HEK293 (cell line): Measurements from ENCODE around the gene SH3D19.
A peak's percentile ranks its signal among the peaks of the same experiment; 100 is the strongest.

Experiments
- CTCF ChIA-PET: fragments of 350-600 bp; formaldehyde crosslinking; extraction: SDS; loops from one replicate; lab custom pipeline; 2021; ENCODE audit warnings: antibody characterized with exemption; lab: Yijun Ruan, JAX
- POLR2A ChIA-PET: fragments of 300-600 bp; formaldehyde crosslinking; extraction: SDS; loops from one replicate; lab custom pipeline; 2020; ENCODE audit warnings: antibody characterized with exemption, inconsistent platforms; lab: Yijun Ruan, JAX
- H3K27ac ChIP-seq: fragments of 200-500 bp; sonication (Bioruptor generic); 2 replicates; pipeline ENCODE4 v1.5.1; 2014; ENCODE audit warnings: low read depth, low read length, control low read depth, inconsistent platforms; ENCODE audit errors: extremely low read depth
- H3K36me3 ChIP-seq, 2 experiments: fragments of 200-500 bp in 1 of 2; sonication (Bioruptor generic) in 1 of 2; 1 replicate in 1 of 2; 2 replicates in 1 of 2; pipeline ENCODE4 v1.5.1; 2014 to 2017; ENCODE audit warnings: inconsistent platforms in 2 of 2, low read length in 2 of 2; ENCODE audit not compliant: control insufficient read depth in 2 of 2, insufficient read depth in 1 of 2
- H3K4me1 ChIP-seq: fragments of 200-500 bp; sonication (Bioruptor generic); 2 replicates; pipeline ENCODE4 v1.5.1; 2014; ENCODE audit warnings: mild to moderate bottlenecking, low read length, inconsistent platforms; ENCODE audit not compliant: control insufficient read depth, insufficient read depth
- H3K4me3 ChIP-seq: 2 replicates; pipeline ENCODE4 v1.5.1; 2011; ENCODE audit warnings: low read depth, mild to moderate bottlenecking, control low read depth, low read length, moderate library complexity
- H3K9me3 ChIP-seq: fragments of 200-500 bp; sonication (Bioruptor generic); 2 replicates; pipeline ENCODE4 v1.5.1; 2014; ENCODE audit warnings: low read depth, low read length, inconsistent platforms; ENCODE audit not compliant: control insufficient read depth, insufficient read depth
- ATF2 ChIP-seq: fragments of 450-650 bp; formaldehyde crosslinking; IDR thresholded peaks from 2 replicates; pipeline ENCODE4 v1.5.1; 2016; ENCODE audit warnings: missing biosample characterization, missing genetic modification characterization, low read depth
- PRDM1 ChIP-seq: fragments of 450-650 bp; formaldehyde crosslinking; IDR thresholded peaks from 2 replicates; pipeline ENCODE4; 2016; ENCODE audit warnings: missing biosample characterization, missing genetic modification characterization
- ZBTB8A ChIP-seq: fragments of 450-650 bp; formaldehyde crosslinking; IDR thresholded peaks from 2 replicates; pipeline ENCODE4 v1.5.1; 2016; ENCODE audit warnings: missing biosample characterization, missing genetic modification characterization
- ZNF146 ChIP-seq: fragments of 450-650 bp; formaldehyde crosslinking; IDR thresholded peaks from 2 replicates; pipeline ENCODE4 v1.5.1; 2016; ENCODE audit warnings: missing biosample characterization, missing genetic modification characterization
- ZNF16 ChIP-seq: fragments of 450-650 bp; formaldehyde crosslinking; IDR thresholded peaks from 2 replicates; pipeline ENCODE4 v1.5.1; 2016; ENCODE audit warnings: low read depth, missing biosample characterization, missing genetic modification characterization
- ZNF2 ChIP-seq: fragments of 450-650 bp; formaldehyde crosslinking; IDR thresholded peaks from 2 replicates; pipeline ENCODE4 v1.5.1; 2016; ENCODE audit warnings: missing biosample characterization, missing genetic modification characterization
- ZNF600 ChIP-seq: fragments of 450-650 bp; formaldehyde crosslinking; IDR thresholded peaks from 2 replicates; pipeline ENCODE4 v1.5.1; 2016; ENCODE audit warnings: missing biosample characterization, missing genetic modification characterization
- ZNF629 ChIP-seq: fragments of 450-650 bp; formaldehyde crosslinking; IDR thresholded peaks from 2 replicates; pipeline ENCODE4 v1.5.1; 2017; ENCODE audit warnings: missing biosample characterization, missing genetic modification characterization
- ZNF660 ChIP-seq: fragments of 450-650 bp; IDR thresholded peaks from 2 replicates; pipeline ENCODE4 v1.5.1; 2018; ENCODE audit warnings: missing biosample characterization, mild to moderate bottlenecking, missing genetic modification characterization
- TF ChIP-seq, protein P1 (sequence below): fragments of 450-650 bp; formaldehyde crosslinking; IDR thresholded peaks from 2 replicates; pipeline ENCODE4 v1.5.1; 2016; ENCODE audit warnings: missing biosample characterization, missing genetic modification characterization
- TF ChIP-seq, protein P2 (sequence below): fragments of 450-650 bp; formaldehyde crosslinking; IDR thresholded peaks from 2 replicates; pipeline ENCODE4 v1.5.1; 2016; ENCODE audit warnings: missing biosample characterization, missing genetic modification characterization, low read depth
- TF ChIP-seq, protein P3 (sequence below): fragments of 450-650 bp; formaldehyde crosslinking; conservative IDR thresholded peaks from 2 replicates; pipeline ENCODE4 v1.5.1; 2016; ENCODE audit warnings: low read depth, missing biosample characterization, missing genetic modification characterization
- TF ChIP-seq, protein P4 (sequence below): fragments of 450-650 bp; formaldehyde crosslinking; IDR thresholded peaks from 2 replicates; pipeline ENCODE4 v1.5.1; 2016; ENCODE audit warnings: missing biosample characterization, missing genetic modification characterization
- TF ChIP-seq, protein P5 (sequence below): fragments of 450-650 bp; formaldehyde crosslinking; IDR thresholded peaks from 2 replicates; pipeline ENCODE4; 2016; ENCODE audit warnings: missing biosample characterization, missing genetic modification characterization
- TF ChIP-seq, protein P6 (sequence below): fragments of 450-650 bp; formaldehyde crosslinking; IDR thresholded peaks from 2 replicates; pipeline ENCODE4 v1.5.1; 2016; ENCODE audit warnings: missing biosample characterization, missing genetic modification characterization

Gene SH3D19

DNA sequence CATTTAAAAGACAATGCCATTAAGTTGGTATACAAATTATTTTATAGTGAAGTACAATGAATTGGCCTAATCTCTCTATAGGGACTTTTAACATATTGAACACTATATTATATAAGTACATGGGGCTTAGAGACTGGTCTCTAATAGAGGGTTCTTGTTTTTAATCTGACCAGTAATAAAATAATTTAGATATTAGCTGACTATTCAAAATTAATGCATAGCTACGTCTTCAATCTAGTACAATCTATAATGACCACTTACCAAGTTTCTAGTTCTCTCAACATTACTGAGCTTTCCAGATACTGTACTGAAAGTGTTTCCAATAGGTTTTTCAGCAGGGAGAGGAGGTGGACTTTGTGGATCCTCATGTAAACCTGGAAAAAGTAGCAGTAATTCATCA is 166.4 kb downstream of the SH3D19 start (continued):
- TF ChIP-seq, protein P1, sequence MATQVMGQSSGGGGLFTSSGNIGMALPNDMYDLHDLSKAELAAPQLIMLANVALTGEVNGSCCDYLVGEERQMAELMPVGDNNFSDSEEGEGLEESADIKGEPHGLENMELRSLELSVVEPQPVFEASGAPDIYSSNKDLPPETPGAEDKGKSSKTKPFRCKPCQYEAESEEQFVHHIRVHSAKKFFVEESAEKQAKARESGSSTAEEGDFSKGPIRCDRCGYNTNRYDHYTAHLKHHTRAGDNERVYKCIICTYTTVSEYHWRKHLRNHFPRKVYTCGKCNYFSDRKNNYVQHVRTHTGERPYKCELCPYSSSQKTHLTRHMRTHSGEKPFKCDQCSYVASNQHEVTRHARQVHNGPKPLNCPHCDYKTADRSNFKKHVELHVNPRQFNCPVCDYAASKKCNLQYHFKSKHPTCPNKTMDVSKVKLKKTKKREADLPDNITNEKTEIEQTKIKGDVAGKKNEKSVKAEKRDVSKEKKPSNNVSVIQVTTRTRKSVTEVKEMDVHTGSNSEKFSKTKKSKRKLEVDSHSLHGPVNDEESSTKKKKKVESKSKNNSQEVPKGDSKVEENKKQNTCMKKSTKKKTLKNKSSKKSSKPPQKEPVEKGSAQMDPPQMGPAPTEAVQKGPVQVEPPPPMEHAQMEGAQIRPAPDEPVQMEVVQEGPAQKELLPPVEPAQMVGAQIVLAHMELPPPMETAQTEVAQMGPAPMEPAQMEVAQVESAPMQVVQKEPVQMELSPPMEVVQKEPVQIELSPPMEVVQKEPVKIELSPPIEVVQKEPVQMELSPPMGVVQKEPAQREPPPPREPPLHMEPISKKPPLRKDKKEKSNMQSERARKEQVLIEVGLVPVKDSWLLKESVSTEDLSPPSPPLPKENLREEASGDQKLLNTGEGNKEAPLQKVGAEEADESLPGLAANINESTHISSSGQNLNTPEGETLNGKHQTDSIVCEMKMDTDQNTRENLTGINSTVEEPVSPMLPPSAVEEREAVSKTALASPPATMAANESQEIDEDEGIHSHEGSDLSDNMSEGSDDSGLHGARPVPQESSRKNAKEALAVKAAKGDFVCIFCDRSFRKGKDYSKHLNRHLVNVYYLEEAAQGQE (tag by site-specific recombination), result no peak
- TF ChIP-seq, protein P2, sequence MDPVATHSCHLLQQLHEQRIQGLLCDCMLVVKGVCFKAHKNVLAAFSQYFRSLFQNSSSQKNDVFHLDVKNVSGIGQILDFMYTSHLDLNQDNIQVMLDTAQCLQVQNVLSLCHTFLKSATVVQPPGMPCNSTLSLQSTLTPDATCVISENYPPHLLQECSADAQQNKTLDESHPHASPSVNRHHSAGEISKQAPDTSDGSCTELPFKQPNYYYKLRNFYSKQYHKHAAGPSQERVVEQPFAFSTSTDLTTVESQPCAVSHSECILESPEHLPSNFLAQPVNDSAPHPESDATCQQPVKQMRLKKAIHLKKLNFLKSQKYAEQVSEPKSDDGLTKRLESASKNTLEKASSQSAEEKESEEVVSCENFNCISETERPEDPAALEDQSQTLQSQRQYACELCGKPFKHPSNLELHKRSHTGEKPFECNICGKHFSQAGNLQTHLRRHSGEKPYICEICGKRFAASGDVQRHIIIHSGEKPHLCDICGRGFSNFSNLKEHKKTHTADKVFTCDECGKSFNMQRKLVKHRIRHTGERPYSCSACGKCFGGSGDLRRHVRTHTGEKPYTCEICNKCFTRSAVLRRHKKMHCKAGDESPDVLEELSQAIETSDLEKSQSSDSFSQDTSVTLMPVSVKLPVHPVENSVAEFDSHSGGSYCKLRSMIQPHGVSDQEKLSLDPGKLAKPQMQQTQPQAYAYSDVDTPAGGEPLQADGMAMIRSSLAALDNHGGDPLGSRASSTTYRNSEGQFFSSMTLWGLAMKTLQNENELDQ, result no peak
- TF ChIP-seq, protein P3, sequence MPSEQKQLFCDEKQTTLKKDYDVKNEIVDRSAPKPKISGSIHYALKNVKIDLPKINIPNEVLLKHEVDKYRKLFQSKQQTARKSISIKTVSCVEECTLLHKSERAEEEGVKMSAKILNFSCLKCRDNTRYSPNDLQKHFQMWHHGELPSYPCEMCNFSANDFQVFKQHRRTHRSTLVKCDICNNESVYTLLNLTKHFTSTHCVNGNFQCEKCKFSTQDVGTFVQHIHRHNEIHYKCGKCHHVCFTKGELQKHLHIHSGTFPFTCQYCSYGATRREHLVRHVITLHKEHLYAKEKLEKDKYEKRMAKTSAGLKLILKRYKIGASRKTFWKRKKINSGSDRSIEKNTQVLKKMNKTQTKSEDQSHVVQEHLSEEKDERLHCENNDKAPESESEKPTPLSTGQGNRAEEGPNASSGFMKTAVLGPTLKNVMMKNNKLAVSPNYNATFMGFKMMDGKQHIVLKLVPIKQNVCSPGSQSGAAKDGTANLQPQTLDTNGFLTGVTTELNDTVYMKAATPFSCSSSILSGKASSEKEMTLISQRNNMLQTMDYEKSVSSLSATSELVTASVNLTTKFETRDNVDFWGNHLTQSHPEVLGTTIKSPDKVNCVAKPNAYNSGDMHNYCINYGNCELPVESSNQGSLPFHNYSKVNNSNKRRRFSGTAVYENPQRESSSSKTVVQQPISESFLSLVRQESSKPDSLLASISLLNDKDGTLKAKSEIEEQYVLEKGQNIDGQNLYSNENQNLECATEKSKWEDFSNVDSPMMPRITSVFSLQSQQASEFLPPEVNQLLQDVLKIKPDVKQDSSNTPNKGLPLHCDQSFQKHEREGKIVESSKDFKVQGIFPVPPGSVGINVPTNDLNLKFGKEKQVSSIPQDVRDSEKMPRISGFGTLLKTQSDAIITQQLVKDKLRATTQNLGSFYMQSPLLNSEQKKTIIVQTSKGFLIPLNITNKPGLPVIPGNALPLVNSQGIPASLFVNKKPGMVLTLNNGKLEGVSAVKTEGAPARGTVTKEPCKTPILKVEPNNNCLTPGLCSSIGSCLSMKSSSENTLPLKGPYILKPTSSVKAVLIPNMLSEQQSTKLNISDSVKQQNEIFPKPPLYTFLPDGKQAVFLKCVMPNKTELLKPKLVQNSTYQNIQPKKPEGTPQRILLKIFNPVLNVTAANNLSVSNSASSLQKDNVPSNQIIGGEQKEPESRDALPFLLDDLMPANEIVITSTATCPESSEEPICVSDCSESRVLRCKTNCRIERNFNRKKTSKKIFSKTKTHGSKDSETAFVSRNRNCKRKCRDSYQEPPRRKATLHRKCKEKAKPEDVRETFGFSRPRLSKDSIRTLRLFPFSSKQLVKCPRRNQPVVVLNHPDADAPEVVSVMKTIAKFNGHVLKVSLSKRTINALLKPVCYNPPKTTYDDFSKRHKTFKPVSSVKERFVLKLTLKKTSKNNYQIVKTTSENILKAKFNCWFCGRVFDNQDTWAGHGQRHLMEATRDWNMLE (tag by site-specific recombination), result no peak
- no peak for TF ChIP-seq PRDM1 (tag by site-specific recombination)
- TF ChIP-seq, all 188 proteins: peak for 0

- TF ChIP-seq, protein P4, sequence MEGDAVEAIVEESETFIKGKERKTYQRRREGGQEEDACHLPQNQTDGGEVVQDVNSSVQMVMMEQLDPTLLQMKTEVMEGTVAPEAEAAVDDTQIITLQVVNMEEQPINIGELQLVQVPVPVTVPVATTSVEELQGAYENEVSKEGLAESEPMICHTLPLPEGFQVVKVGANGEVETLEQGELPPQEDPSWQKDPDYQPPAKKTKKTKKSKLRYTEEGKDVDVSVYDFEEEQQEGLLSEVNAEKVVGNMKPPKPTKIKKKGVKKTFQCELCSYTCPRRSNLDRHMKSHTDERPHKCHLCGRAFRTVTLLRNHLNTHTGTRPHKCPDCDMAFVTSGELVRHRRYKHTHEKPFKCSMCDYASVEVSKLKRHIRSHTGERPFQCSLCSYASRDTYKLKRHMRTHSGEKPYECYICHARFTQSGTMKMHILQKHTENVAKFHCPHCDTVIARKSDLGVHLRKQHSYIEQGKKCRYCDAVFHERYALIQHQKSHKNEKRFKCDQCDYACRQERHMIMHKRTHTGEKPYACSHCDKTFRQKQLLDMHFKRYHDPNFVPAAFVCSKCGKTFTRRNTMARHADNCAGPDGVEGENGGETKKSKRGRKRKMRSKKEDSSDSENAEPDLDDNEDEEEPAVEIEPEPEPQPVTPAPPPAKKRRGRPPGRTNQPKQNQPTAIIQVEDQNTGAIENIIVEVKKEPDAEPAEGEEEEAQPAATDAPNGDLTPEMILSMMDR (tag by site-specific recombination), result no peak
- TF ChIP-seq ZNF146 (tag by site-specific recombination), result peak; percentile 64
- TF ChIP-seq, all 188 proteins: peak for 1
- Histone ChIP-seq H3K4me3 (no peak overlapping the region), H3K36me3 (peaks cover 0 to 3% of the 10 kb centered on the region in 2 experiments; a peak in 2 of 3 replicates), H3K27ac (no peak overlapping the region), H3K9me3 (no peaks in the 10 kb centered on the region), H3K4me1 (no peaks in the 10 kb centered on the region)
- ChIA-PET POLR2A (no interaction called here), CTCF (interaction anchor here (0.6 kb wide), 3 partner anchors 15 to 488 kb away, joined by 3 read pairs; no protein-coding TSS in a partner anchor)
These were observed 167.9 kb downstream of the SH3D19 start for GRCh38 chr4:151157543-151157942.

DNA sequence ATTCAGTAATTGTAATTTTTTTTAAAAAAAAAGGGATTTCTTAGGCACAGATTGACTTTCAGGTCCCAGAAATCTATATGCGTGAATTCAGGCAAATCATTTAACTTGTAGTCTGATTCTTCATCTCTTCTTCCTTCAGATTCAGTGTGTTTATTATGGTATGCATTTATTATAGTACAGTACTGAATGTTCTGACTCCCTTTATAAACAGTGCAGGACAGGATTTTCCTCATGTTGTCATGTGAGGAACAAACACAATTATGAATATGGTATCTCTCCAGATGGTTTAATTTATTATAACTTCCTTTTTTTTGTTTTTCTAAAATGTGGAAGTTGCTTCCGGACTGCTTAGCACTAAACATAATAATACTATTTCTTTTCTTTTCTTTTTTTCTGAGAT is 171.8 kb downstream of the SH3D19 start:
- H3K4me3 ChIP-seq, result no peak overlapping the region
- H3K27ac ChIP-seq, result no peak overlapping the region
- H3K36me3 ChIP-seq, result peaks cover 0 to 3% of the 10 kb centered on the region in 2 experiments; a peak in 1 of 3 replicates
- ChIA-PET CTCF (no interaction called here), POLR2A (no interaction called here)
- H3K9me3 ChIP-seq, result no peaks in the 10 kb centered on the region
- no peaks in the 10 kb centered on the region for H3K4me1 ChIP-seq
- no peak for TF ChIP-seq ZNF16 (tag by site-specific recombination)
- no peak for TF ChIP-seq ZNF660
- TF ChIP-seq ZNF629 (tag by site-specific recombination), result no peak
- TF ChIP-seq ATF2 (tag by site-specific recombination), result no peak
- TF ChIP-seq, protein P5, sequence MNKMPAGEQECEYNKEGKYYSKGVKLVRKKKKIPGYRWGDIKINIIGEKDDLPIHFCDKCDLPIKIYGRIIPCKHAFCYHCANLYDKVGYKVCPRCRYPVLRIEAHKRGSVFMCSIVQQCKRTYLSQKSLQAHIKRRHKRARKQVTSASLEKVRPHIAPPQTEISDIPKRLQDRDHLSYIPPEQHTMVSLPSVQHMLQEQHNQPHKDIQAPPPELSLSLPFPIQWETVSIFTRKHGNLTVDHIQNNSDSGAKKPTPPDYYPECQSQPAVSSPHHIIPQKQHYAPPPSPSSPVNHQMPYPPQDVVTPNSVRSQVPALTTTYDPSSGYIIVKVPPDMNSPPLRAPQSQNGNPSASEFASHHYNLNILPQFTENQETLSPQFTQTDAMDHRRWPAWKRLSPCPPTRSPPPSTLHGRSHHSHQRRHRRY, result no peak
- no peak for TF ChIP-seq ZBTB8A (tag by site-specific recombination)
- no peak for TF ChIP-seq ZNF600 (tag by site-specific recombination)
- no peak for TF ChIP-seq ZNF2 (tag by site-specific recombination)
- TF ChIP-seq, protein P6, sequence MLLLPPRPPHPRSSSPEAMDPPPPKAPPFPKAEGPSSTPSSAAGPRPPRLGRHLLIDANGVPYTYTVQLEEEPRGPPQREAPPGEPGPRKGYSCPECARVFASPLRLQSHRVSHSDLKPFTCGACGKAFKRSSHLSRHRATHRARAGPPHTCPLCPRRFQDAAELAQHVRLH (tag by site-specific recombination), result no peak
